ENCODE measurements around the gene EFCAB13.

Gene EFCAB13, protein sequence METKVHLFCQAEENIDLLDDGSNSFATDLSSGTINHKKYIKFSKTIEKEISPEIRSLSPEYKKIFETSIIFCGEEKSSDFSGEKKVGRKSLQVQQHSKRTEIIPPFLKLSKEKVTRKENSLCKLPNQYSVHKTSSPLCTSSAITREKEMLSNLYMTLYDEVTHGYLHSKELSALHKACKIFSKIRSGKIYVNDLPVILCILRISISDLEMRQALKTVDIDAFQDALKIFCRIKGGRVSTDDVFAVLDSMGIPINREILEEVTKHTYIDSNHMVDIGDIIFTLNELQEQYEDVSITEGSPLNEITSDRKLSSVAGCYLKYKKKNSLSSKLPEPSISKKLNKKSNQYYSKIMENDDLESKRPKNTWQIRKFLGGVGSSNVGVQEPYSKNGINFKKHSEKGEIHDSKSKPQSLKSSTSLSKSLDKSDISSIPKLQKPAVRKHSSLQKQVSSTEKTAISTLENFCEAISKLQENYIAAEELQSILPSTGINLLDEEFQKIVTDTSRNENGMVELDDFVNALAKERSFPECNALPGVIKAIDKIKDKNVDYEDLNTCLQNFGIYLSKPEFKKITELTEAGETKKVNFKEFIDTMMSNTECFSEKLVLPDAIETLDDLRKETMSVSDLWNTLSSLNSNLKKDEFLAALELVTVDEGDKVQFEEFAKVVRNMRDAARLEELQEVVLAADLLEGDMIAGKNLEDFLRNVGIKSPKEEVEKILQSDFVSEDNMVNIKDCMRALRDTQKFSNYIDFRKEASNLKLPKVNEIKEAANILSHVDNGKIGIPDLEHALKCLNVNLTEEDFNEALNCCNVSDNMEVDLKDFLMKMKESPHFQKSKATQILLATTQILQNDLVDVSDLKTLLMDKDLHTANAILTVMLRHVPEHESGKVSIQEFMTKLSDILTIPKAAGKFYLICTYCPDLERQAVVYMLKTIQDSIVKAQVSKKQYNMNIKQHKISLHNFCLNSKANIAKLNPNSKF

DNA sequence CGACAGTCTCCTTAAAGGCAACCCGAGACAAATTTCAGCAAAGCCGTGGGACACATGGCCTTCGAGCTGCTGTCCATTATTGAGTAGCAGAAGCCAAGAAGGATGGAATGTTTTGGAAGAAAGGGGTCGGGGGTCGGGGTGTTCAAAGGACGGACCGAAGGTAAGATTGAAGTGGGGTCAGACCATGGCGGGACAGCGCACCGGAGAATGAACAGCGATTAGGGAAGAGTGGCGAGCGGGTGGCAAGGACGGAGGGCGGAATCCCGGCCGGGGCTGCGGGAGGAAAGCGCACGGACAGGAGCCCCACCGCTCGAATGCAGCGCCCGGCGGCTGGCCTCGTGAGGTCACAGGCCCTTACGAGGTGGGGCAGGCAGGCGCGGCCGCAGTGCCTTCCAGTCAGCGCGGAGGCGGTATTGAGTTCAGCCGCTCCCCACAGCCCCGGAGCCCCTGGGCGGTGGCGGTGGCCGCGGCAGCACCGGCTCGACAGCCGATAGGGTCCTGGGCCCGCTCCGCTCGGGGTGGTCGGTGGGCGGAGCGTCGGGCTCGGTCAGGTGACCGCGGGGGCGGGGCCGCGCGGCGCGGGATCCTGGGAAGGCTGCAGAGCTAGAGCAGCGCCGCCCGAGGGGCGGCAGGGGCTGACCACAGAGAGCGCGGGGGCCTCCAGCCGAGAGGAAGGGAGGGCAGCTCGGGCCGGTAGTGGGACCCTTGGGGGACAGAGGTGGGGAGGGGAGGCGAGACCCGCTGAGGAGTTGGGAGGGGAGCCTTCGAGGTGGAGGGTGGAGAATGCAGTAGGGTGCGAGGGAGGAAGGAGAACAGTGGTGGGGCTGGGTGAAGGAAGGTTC lies at the start of gene EFCAB13:
EFCAB13 (plus strand) TSS at position 574 of the 842 bp plus-strand sequence. CDS start 4,399 bp downstream, outside the sequence.
- DNase-seq = peak in 47 of 51 donors; percentile 5 to 72 (median 39)

DNA sequence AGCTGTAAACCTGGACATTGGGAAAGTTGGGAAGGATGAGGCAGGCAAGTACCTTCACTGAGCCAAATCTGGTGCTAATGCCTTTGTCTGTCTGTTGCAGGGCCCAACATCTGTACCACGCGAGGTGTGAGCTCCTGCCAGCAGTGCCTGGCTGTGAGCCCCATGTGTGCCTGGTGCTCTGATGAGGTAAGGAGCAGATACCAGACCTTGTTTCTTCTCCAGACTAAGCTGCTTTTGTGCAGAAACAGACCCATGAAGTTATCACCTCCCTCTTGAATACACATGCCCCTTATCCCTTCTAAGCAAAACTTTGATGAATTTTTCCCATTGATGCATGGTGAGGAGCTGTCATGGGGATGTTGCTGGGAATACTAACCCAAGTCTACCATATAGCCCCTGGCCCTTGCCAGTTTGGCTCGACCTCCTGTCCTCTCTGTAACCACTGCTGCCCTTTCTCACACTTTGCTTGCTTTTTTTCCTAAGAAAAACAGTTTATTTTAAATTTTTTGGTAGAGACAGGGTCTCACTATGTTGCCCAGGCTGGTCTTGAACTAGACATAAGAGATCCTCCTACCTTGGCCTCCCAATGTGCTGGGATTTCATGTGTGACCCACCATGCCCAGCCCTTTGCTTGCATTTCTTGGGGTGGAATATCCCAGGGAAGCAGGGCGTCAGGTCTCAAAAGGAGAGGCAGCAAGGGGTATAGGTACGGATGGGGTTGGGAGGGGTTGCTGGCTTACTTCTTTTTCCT lies 49.3 kb upstream of the EFCAB13 start:
- no peak for DNase-seq

DNA sequence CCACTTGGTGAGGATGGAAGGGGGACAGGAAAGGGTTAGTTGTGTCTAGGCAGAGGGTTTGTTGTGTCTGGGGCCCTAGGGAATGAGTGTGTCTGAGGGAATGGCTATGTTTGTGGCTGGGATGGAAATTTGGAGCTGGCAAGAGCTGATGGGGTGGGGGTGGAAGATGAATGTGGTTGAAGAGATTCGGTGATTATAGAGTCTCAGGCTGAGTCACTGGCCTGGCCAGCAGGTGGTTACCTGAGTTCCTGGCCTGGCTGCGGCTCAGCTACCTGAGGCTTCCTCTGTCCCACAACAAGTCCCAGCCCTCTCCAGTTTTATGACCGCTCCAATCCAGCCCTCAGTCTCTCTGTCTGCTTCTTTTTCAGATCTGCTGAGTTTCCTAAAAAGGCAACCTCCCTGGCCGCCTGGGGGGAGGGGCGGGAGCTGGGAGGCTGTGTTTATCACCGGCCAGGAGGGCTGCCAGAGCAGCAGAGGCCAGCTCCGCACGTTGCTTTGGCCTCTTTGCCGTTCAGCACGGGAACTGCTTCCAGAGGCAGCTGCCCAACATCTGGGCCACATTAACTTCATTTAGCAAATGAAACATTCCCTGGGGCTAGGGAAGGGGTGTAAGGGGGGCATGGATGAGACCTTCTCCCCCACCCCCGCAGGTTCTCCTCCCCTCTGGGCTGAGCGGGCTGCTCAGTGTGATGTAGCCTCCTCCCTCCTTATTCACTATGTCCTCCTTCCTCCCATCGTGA lies 48.3 kb upstream of the EFCAB13 start:
- DNase-seq = peak in 2 of 51 donors; percentile 3 to 5

DNA sequence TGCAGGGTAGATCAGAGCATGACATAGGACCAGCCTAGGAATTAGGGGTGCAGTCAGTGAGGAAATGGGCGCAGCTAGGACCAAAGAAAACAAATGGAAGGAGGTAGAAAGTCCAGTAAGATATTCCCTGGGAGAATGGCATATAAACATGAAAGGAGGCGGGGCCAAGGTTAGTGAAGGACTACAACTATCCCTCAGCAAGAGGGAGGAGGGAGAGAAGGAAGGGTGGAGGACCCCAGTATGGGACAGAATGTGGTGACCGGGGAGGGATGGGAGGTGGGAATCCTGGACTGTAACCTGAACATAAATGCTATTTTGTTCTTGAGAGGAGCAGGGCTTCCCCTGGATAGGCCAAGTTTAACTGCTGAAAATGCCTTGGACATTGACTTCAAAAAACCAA lies 47.3 kb upstream of the EFCAB13 start:
- DNase-seq = no peak

DNA sequence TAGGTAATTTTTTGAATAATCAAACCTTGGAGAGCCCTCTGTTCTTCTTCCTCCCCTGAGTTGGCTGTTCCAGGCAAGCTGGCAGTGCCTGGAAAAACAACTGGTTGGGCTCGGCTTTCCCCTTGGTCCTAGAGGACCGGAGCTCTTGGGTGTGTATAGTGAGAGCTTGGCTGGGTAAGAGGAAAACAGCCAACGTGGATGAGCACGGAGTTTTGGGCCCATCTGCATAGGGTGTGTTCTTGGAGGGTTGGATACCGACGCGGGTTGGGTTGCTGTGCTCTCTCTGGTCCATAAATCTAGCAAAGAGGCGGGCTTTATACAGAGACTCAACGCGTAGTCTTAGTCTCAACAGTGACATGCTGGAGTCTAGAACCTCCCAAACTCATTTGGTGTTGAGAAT lies 46.9 kb upstream of the EFCAB13 start:
- peak in 11 of 51 donors; percentile 3 to 34 (median 18) for DNase-seq

DNA sequence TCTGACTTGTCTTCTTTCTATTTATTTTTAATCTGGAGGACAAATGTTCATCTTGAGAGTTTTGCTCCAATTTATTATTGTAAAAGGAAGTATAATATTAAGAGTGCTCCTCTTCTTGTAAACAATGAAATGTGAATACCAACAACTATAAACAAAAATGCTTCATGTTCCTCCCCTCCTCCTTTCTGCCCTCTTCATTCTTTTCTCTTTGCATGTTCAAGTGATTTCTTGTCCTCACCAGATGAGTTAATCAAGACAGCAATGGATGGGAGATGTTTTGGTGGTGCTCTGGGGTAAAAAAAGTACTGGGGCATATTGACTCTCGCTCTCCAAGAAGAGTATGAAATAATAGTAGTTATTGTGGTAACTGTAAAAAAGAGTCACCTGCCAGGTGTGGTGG lies 45.8 kb upstream of the EFCAB13 start:
- no peak for DNase-seq

DNA sequence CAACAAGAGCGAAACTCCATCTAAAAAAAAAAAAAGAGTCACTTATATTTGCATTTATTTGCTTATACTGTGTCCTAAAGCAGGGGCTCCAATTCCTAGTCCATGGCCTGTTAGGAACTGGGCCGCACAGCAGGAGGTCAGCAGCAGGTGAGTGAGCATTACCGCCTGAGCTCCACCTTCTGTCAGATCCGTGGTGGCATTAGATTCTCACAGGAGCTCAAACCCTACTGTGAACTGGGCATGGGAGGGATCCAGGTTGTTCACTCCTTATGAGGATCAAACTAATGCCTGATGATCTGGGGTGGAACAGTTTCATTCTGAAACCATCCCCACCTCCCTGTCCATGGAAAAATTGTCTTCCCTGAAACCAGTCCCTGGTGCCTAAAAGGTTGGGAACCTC lies 45.2 kb upstream of the EFCAB13 start:
- no peak for DNase-seq

DNA sequence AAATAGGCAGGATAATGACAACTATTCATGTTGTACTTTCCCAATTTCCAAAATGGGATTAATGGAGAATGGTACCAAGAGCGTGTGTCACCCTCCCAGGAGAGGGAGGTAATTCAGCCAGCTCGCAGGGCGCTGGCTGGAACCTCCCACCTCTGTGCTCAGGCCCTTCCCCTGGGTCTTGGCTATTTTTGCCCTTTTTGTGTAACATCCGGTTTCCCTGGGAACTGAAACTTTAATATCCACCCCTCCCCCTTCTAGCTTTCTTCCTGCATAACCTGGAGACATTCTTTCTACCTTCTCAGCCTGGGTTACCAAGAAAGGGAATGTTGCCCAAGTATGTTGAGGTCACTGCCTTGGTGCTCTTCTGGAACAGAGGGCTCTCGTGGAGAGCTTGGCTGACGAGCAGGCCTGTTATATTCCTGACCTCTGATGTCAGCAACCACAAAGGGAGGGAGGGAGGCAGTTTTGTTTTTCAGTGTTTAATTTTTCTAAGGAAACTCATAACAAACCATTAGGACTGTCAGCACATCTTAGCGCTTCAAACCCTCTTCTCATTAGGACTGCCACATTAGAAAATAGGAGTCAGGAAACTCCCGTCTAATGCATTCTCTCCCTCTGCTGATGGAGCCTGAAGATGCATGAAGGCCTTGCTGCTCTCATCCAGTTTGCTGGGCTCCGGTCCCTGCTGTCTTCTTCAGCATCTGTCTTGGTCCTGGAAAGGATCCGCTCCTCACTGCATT lies 44.5 kb upstream of the EFCAB13 start:
- peak in 9 of 51 donors; percentile 7 to 67 (median 18) for DNase-seq

DNA sequence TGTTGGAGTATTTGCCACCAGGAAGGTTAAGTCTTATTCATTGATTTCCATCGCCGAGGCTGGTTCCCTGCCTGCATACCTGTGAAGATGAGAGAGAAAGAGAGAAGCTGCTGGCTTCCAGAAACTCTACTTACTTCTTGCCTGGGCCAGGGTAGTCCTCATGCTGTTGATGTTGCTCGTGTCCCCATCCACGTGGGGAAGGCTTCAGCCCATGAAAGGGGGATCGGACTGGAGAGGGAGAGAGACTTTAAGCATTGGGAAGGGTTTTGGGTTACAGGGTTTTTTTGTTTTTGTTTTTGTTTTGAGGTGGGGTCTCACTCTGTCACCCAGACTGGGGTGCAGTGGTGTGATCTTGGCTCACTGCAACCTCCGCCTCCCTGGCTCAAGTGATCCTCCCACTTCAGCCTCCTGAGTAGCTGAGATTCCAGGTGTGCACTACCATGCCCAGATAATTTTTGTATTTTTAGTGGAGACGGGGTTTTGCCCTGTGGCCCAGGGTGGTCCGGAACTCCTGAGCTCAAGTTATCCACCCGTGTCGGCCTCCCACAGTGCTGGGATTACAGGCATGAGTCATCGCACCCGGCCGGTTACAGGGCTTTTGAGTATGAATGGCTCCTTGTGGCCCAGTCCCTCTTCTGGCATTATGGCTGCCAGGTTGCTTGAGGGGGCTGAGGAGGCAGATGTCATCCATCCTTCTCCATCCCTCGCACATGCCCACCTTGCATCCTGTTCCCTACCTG lies 43.5 kb upstream of the EFCAB13 start:
- DNase-seq = peak in 1 of 51 donors; percentile 12

DNA sequence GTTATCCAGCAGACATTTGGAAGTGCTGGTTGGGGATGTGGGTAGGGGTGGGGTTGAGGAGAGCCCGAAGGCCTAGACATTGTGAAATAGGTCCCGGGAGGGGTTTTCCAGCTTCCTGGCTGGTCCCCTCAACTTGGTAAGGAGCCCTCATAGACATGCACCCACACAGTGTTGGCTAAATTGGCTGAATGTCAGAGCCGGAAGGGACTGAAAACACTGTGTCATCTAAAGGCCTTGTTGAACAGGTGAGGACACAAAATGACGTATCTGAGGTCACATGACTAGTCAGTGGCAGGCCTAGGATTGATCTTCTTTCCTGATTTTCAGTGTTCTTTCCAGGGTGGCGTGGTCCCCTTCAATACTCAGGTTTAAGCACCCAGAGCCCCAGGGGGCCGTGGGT lies 42.5 kb upstream of the EFCAB13 start:
- DNase-seq = no peak

DNA sequence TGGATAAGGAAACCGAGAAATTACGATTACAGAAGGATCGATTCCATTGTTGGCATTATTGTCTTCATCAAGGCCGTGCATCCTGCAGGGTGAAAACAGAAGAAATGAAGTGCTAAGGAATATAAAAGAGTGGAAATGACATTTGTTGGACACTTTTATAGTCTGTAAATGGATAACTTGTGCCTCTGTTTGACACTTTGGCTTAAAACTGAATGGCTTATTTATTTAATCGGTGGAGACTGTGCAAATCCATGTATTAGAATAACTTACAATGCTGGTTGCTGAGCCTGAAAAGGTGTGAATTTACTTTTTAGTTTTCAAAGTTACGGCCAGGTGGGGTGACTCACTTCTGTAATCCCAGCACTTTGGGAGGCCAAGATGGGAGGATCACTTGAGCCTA lies 38.8 kb upstream of the EFCAB13 start:
- no peak for DNase-seq

DNA sequence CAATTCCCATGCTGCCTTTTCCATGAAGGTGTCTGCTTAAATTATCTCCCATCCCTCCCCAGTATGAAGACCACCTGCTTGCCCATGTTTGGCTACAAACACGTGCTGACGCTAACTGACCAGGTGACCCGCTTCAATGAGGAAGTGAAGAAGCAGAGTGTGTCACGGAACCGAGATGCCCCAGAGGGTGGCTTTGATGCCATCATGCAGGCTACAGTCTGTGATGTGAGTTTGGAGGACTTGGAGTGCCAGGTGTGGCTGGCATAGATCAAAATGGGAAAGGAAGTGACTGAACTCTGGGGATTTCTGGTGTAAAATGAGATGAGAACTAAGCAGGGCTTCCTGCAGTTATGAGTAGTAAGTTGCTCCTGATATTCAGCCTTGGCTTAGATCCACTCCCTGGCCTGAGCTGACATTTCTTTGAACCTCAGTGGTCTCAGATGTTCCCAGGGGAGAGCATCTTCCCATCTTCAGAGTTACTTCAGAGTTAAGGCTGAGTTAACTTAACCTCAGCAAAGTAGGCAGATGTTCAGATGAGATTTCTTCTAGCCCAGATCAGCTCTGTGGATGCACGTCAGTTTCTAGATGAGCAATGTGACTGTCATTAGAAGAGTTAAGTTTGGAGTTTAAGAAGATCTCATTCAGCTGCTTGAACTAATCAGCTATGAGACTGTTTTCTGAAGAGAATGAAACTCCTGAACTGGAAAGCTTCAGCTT lies 37.4 kb upstream of the EFCAB13 start:
- DNase-seq = no peak

DNA sequence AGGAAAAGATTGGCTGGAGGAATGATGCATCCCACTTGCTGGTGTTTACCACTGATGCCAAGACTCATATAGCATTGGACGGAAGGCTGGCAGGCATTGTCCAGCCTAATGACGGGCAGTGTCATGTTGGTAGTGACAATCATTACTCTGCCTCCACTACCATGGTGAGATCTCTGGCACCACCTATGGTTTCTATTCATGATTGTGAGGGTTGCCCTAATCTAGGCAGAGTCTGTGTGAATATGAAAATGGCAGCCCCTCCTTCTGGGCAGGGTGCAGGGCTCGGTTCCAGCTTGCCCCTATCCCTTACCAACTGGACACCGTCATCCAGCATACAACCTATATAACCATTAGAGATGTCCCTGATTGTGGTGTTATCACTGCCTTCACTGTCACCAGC lies 36.7 kb upstream of the EFCAB13 start:
- no peak for DNase-seq

DNA sequence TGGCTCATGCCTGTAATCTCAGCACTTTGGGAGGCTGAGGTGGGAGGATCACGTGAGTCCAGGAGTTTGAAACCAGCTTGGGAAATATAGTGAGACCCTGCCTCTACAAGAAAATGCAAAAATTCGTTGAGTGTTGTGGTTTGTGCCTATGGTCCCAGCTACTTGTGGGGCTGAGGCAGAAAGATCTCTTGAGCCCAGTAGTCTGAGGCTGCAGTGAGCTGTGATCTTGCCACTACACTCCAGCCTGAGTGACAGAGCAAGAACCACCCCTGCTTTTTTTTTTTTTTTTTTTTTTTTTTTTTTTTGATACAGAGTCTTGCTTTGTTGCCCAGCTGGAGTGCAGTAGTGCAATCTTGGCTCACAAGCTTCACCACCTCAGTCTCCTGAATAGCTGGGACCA lies 36.1 kb upstream of the EFCAB13 start:
- no peak for DNase-seq

DNA sequence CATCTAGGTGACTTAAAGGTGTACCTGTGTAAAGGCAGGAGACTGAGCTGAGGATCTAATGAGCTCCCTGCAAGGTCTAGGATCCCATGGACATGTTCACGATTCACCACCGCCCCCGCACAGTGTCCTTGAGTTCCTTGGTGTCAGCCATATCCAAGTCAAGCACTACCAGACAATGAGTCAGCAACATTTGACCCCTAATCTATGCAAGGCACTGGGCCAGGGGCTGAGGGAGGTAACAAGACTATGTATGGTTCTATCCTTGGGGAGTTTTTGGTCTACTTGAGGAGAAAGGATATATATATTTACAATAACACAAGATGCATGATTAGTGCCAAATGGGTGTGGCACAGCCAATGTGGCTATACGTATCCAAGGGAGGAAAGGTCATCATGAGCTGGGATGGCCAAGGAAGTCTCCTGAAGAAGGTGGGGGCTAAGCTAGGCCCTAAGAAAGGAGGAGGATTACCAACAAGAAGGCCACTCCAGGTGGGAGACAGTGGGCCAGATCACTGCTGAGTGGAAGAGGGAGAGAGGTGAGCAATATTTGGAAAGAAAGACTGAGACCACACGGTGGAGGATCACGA lies 35.1 kb upstream of the EFCAB13 start:
- DNase-seq = no peak

DNA sequence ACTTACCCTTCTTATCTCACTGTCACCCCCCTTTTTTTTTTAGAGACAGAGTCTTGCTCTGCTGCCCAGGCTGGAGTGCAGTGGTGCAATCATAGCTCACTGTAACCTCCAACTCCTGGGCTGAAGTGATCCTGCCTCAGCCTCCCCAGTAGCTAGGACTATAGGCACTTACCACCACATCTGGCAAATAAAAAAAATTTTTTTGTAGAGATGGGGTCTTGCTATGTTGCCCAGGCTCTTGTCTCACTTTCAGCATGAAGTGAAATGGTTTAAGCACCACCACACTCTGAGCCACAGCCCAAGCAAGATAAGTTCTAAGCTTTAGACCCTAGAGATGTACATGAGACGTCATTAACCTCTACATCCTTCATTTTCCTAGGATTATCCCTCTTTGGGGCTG lies 34.5 kb upstream of the EFCAB13 start:
- DNase-seq = no peak

DNA sequence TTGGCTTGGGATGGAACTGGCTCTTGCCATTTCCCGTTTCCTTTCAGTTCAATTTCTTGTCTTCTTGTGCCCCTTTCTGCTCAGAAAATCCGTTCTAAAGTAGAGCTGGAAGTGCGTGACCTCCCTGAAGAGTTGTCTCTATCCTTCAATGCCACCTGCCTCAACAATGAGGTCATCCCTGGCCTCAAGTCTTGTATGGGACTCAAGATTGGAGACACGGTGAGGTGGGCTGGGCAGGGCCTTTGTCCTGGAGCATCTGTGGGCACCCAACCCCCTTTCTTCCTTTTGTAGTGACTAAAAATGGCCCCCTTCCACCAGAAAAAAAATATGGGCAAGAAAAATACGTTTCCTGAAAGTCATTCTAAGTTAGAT lies 32.9 kb upstream of the EFCAB13 start:
- DNase-seq = no peak
